HEK293 (cell line): Measurements from ENCODE around the gene MEMO1.

ENCODE experiments used
- YY1 ChIP-seq: fragments of 450-650 bp; formaldehyde crosslinking; IDR thresholded peaks from 2 replicates; pipeline ENCODE4 v1.5.1; 2018; ENCODE audit warnings: missing biosample characterization, missing genetic modification characterization
- YY2 ChIP-seq: fragments of 450-650 bp; formaldehyde crosslinking; IDR thresholded peaks from 2 replicates; pipeline ENCODE4 v1.5.1; 2016; ENCODE audit warnings: missing biosample characterization, missing genetic modification characterization
- ZFP41 ChIP-seq: fragments of 450-650 bp; formaldehyde crosslinking; IDR thresholded peaks from 2 replicates; pipeline ENCODE4 v1.5.1; 2016; ENCODE audit warnings: missing biosample characterization, missing genetic modification characterization, borderline replicate concordance
- ZNF350 ChIP-seq: fragments of 450-650 bp; formaldehyde crosslinking; IDR thresholded peaks from 2 replicates; pipeline ENCODE4 v1.5.0; 2017; ENCODE audit warnings: missing biosample characterization, mild to moderate bottlenecking, missing genetic modification characterization
- ZSCAN4 ChIP-seq: fragments of 450-650 bp; formaldehyde crosslinking; IDR thresholded peaks from 2 replicates; pipeline ENCODE4 v1.5.1; 2017; ENCODE audit warnings: missing biosample characterization, missing genetic modification characterization

DNA sequence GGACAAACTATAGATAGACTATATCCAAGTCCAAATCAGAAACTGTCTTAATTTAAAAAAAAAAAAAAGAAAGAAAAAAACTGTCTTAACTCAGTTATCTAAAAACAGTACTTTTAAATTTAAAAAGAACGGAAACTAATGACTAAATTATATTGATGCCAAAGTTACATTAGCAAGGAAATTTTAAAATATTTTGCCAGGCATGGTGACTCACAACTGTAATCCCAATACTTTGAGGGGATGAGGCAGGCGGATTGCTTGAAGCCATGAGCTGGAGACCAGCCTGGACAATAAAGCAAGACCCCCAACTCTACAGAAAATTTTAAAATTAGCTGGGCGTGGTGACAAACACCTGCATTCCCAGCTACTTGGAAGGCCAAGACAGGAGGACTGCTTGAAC, 30.9 kb downstream of the MEMO1 start:
- TF ChIP-seq ZNF350 (tag by site-specific recombination) (no peak), YY2 (tag by site-specific recombination) (no peak), YY1 (tag by site-specific recombination) (no peak), ZFP41 (tag by site-specific recombination) (no peak), ZSCAN4 (no peak)
